Occipital lobe (tissue), 2 donors: ENCODE measurements around the gene FERMT3. TPM values are rescaled to one million over a fixed set of nuclear protein-coding genes. Genes with fewer than 3 reads are reported as not detected.
"Not testable (repeated sequence)": the region's sequence is repeated elsewhere in the genome, so short reads cannot be mapped to it uniquely, and the experiment has no call there.

Source experiments
- DNase-seq: peaks from one replicate; lab custom pipeline; 2025; lab: John Stamatoyannopoulos, UW
- total RNA-seq: library from RNA; depleted of rRNA; stranded (reverse); fragments of >200 nt; gene quantifications from one replicate; pipeline ENCODE4 v1.2.3, GENCODE V29; 2014

The FERMT3 gene
- total RNA-seq, result 1.6 TPM

DNA sequence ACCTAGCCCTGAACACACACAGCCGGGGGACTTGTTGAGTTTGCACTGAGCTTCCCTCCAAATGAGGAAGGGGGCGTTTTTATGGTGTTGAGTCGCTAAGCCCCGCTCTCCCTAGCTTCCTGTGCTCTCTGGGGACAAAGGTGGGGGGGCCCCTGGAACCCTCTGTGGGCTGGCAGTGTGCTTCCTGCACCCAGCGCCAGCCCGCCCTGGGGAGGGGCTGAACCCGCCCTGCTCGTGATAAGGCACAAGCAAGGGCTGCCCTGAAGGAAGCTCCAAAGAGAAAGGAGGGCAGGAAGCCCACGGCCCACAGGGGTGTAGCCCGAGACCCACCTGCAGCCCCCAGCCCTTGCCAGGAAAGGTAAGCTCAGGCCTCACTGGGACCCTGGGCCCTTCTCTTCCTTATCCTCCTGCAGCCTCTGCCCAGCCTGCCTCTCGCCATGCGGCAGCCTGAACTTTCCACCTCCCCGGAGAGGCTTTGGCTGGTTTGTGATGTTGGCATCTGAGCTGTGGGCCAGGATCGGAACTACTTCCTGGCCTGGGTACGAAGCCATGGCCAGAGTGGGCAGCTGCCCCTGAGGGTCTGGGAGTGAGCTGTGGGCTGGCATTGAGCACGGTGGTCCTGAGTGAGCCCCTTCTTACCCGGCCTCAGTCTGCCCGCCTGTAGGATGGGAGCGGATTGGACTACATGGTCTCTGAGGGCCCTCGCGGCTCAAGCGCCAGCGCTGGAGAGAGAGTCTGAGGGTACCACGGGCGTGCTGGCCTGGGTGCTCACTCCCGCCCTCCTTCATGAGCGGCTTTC is at the start of gene FERMT3:
Gene FERMT3 (plus strand): TSS at position 265 of the 799 bp plus-strand sequence. CDS start 644 bp downstream, outside the sequence.
- no peak for DNase-seq

DNA sequence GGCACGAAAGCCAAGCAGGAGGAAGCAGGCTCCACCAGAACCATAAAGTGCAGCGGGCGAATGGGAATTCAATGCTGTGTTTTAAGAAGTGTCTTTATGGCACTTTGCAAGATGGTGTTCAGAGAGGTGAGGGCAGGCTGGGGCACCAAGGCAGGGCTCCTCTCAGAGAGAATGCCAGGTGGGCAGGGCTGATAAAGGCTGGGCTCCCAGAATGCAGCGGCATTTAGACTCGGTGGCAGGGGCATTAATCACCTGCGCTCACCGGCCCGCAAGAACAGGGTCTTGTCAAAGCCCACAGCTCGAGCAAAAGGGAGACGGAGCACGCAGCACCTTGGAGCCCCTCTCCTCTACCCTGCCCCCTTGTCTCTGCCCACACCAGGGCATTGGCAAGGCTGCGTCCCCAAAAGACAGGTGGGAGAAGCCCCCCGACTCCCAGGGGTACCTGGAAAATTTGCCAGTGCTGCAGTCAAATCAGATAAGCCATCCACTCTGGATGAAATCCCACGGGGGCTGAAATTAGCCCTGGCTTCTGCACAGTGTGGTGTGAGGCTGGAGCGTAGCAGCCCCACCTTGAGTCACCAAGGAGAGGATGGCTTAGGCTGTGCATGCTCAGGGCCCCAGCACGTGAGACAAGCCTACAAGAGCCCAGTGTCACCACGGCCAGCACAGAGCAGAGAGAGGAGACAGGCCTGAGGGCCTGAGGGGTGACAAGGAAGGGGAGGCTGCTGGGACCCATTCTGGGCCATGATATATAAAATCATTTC is 48.7 kb upstream of the FERMT3 start:
- DNase-seq, result no peak

DNA sequence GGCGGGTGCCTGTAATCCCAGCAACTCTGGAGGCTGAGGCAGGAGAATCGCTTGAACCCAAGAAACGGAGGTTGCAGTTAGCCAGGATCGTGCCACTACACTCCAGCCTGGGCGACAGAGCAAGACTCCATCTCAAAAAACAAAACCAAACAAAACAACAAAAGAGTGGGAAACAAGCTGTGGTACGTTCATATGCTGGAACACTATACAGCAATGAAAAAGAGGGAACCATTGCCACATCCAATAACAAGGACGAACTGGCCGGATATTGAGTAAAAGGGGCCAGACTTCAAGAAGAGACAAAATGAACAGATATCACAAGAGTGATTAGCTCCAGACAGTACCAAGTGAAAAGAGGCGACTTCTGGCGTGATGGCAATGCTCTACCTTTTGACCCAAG is 45.5 kb upstream of the FERMT3 start:
- no peak for DNase-seq

DNA sequence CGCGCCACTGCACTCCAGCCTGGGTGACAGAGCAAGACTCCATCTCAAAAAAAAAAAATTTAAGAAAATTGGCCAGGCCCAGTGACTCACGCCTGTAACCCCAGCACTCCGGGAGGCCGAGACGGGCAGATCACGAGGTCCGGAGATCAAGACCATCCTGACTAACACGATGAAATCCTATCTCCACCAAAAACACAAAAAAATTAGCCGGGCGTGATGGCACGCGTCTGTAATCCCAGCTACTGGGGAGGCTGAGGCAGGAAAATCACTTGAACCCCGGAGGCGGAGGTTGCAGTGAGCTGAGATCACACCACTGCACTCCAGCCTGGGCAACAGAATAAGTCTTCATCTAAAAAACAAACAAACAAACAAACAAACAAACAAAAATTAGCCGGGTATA is 43.8 kb upstream of the FERMT3 start:
- DNase-seq, result not testable (repeated sequence)

DNA sequence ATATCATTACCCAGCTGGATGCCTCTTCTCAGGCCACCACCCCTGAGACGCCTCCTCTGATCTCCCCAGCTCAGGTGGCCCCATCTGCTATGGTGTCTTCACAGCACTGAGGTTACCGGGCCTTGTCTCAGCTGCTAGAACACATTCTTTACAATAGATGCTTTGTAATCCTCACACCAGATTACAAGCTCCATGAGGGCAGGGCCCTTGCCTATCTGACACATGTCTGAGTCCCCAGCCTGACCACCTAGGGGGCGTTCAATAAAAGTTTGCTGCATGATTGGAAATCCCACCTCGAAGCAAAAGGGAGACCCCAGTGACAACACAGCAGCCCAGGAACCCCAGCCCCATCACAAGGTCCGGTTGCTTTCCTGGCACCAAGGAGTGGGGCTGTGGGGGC is 42.6 kb upstream of the FERMT3 start:
- DNase-seq, result no peak

DNA sequence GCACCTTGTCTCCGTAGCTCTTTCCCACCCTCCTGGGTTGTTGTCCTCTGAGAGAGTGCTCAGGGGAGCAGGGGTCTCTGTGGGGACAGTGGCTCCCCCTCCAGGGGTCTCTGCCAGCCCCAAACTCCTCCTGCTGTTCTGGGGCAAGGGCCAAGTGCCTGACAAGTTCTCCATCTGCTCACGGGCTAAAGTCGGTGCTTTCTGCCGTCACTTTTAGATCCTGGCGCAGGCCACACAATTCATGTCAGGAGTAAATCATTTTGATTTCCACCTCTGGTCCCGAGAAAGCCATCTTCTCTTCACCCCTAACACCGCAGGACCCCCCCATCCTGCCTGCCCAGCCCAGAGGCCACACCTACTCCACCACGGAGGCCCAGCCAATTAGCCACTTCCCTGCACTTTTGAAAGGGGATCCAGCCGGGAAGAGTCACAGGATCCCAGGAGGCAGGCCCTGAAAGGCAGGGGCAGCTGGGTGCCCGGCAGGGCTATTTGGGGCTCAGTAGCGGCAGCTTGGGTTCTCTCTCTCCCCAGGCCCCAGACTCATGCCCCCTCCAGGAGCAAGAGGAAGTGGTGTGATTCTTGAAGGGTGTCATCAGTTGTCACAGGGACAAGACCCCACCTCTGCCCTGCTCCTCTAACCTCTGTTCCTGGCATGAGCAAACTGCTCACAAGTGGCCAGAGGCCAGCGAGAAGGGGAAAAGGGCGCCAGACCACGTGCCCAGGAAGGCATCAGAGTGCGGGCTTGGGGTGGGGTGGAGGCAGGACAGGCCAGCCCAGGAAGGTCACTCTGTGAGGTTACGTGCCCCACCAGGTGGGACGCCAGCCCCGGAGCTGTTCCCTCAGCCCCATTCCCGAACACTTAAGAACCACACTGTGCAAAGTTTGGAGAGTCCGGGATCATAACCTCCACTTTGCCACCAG is 41.9 kb upstream of the FERMT3 start:
- DNase-seq, result no peak

DNA sequence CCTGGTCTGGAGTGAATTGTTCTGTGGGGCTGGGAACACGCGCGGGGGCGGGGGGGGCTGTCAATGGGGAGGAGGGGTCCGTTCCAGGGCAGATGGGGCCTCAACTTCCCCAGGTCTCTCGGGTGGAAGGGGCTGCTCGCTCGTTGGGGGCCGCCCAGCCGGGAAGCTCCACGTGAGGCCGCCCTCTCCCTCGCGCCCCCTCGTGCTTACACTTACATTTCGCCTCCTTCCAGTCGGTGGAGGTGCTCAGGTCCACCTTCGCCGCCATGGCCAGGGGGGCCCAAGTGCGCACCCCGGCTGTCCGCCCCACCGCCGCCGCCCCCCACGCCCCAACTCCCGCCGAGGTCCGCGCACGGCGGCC is 41.1 kb upstream of the FERMT3 start:
- no peak for DNase-seq

DNA sequence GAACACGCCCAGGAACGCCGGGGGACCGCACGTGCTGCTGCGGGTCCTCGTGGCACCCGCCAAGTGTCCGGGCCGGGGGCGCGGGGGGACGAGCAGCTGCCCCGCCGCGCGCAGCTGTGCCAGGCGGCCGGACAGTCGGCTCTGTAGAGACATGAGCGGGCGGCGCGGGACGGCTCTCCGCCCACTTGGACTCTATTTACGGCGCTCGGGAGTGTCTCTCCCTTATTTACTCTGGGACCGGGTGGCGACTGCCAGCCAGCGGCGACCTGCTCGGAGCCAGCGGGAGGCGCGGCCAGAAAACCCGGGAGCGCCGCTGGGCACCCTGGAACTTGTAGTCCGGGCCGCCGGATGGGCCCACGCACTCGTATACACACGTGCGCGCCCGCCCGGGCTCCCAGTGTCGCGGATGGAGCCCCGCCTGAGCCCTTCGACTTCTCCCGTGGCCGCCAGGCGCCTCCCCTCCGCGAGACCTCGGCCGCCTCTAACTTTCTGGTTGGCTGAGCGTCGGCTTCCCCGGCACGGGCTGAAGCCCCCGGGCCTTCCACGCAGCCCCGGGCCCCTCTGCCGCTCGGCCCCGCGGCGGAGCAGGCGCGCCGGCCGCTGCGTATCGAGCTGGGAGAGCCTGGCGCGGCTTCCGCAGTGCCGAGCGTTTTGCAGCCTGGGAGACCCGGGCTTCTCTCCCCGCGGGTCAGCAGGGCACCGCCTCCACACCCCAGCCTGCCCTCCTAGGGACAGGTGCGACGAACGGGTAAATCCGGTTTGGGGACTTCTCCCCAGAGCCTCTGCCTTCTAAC is 40.5 kb upstream of the FERMT3 start, which contains the start of gene MACROD1:
Gene MACROD1 (minus strand): TSS at position 272 of the 794 bp plus-strand sequence. CDS start 119 bp downstream, at position 153.
- peak; percentile 73 for DNase-seq

DNA sequence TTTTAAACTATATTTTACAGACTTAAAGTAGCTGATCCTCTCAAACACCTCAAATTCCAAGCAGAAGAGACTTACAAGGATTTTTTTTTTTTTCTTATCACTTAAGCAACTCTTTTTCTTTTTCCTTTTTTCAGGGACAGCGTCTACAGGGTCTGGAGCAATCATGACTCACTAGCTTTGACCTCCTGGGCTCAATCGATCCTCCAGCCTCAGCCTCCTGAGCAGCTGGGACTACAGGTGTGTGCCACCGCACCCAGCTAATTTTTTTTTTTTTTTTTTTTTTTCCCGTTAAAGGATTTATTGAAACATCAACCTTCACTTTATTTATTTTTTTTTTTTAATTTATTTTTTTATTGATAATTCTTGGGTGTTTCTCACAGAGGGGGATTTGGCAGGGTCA is 36.1 kb upstream of the FERMT3 start:
- no peak for DNase-seq

DNA sequence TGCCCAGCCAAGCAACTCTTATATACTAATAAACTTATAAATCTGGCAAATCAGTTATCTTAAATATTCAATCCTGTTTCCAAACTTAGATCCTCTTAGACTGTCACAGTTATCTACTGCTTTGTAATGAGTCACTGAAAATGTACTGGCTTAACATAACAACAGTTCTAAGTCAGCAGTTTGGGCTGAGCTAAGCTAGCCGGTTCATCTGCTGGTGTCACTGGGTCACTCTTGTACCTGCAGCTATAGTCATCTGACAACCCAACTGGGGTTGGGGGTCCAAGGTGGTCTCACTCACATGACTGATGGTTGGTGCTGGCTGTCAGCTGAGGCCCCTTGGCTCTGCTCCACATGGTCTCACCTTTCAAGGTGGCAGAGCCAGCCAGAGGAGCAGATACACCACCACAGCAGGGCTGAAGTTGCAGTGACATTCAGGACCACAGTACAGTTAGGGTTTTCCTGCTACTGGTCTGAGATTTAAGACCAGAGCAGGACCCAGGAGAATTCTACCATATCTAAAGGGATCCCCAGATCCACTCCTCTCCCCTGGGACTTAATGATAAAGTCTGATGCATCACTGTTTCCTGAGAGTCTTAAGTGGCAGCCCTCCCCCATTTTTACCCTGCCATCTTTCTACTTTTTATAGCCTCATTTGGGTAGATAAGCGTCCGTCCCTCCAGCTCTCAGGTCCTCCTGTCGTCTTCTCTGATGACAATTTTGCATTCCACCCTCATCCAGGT is 32.7 kb upstream of the FERMT3 start:
- DNase-seq, result no peak

DNA sequence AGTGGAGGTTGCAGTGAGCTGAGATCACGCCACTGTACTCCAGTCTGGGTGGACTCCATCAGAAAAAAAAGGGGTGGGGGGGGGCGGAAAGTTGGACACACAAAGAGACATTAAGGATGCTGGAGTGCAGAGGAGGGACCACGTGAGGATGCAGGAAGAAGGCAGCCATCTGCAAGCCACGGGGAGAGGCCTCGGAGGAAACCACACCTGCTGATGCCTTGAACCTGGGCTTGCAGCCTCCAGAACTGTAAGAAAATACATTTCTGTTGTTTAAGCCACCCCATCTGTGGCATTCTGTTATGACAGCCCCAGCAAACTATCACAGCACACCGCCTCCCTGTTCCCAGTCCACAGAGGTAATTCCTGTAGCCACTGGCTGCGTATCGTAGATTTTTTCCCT is 29.8 kb upstream of the FERMT3 start:
- DNase-seq, result no peak

DNA sequence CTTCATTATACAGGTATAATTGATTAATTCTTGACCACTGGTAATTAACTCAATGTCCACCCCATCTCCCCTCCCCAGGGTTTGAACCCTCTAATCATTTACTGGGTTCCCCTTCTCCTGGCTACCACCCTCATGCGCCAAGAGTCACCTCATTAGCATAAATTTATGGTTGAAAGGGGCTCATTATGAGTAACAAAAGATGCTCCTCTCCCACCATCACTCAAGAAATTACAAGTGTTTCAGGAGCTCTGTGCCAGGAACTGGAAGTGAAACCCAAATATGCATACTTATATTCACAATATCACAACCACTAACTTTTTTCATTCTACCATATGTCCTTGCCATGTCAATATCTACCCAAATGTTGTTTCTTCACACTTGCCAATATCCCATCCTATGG is 28.3 kb upstream of the FERMT3 start:
- DNase-seq, result no peak

DNA sequence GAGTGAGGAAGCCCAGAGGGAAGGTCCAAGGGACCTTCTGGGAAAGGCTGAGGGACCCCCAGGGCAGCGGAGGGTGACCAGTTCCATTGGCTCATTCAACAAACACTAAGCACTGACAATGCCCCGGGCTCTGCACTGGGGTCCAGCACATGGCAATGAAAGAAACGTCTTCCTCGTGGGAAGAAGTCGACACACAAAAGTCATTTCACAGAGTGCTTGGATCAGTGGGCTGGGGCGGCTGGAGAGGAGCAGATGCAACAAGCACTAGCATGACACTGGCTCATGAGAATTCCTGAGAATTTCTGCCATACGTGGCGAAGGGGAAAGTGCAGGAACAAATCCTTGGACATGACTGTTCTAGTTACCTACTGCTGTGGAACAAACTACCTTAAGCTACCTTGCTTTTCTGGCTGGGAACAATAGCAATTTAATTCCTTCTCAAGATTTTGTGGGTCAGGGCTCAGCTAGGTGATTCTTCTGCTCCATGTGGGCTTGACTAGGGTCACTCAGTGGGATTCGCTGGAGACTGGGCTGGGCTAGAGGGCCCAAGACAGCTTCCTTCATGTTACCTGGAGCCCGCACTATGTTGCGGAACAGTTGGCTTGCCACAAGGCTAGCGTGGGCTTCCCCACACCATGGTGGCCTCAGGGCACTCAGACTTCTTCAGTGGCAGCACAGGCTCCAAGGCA is 27.4 kb upstream of the FERMT3 start:
- no peak for DNase-seq

DNA sequence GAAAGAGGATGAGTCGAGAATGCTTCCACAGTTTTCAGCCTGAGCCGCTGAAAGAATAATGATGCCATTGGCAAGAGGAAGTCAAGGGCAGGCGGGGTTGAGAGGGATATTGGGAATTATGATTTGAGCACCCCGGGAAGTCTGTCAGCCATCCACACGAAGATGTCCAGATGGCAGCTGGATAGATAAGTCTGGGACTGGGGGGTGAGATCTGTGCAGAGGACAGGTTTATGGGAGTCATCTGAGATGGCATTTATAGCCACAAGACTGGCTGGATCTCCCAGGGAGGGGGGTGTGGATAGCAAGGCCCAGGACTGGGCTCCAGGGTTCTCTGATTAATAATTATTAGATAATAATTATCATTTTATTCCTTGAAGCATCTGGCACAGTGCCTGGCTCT is 25.6 kb upstream of the FERMT3 start:
- DNase-seq, result no peak

DNA sequence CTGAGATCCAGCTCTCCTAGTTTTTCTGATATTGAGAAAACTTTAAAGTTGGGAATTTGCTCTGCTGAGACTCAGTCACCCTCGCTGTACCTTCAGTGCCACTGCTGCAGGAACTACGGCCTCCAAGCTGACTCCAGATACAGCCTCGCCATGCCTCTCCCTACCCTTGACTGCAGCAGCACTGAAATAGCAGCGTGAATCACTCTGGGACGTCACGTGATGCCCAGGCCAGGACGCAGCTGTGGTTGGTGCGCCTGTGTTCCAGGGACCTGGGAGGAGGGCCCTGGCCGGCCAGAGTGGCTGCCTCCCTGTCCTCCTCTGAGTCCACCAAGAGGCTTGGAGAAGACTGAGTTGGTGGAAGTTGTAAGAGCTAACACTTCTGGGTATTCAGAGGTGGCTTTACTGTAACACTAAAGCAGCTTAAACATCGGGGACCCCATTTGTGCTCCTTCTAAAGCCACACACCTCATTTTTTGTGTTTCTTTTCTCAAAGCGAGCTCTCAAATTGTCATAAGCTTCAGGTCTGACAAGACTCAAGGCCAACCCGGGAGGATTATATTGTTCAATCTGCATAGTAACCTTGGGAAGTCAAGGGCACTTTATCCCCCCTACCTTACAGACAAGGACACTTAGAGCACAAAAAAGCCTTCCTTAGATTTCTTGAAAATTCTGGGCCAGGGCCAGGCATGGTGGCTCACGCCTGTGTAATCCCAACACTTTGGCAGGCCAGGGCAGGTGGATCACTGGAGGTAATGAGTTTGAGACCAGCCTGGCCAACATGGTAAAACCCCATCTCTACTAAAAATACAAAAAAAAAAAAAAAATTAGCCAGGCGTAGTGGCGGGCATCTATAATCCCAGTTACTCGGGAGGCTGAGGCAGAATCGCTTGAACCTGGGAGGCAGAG is 24.8 kb upstream of the FERMT3 start:
- peak; percentile 91 for DNase-seq

DNA sequence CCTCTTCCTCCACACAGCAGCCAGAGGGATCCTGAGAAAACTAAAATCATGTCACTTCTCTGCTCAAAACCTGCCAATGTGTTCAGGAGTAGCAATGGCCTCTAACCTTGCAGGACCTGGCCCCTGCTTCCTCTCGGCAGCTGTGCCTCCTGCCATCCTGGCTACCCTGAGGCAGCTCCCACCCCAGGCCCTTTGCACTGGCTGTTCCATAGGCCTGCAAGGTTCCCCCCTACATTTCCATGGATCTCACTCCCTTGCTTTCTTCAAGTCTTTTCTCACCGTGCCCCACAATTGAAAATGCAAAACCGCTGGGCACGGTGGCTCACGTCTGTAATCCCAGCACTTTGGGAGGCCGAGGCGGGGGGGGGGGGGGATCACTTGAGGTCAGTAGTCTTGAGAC is 22.6 kb upstream of the FERMT3 start:
- no peak for DNase-seq

DNA sequence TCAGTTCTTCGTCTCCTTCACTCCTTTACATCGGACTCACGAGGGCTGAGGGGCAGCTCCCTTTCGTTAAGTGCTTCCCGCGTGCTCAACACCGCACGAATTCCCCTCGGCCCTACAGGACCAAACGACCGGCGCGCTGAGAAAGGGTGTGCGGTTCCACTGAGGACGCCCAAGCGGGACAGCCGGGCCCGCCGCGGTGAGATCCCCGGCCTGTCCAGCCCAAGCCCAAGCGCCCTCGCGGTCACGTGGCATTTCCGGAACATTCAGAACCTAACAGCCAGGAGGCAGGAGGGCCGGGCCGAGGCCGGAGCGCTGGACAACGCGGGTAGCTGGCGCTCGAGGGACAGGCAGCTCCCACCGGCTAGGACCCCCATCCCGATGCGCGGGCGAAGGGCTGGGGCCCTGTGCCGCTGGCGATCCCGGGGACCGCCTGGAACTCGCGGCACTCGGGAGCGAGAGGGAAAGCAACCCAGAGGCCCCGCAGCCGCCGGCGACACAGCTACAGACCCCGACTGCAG is 21.3 kb upstream of the FERMT3 start:
- peak; percentile 82 for DNase-seq
